Uterus (tissue), 4 donors: ENCODE measurements around the gene SPI1. TPM values are rescaled to one million over a fixed set of nuclear protein-coding genes. Genes with fewer than 3 reads are reported as not detected.

Experiments
- DNase-seq, 2 donors: peaks; one replicate each; pipeline ENCODE4 v3.0.0-alpha.2; 2019 to 2020
- H3K27ac ChIP-seq, 2 donors: fragments of 200-600 bp; sonication (generic); 1 replicate in 1 of 2; 2 replicates in 1 of 2; pipeline ENCODE4 v1.5.1; 2016 to 2018
- H3K27me3 ChIP-seq, 2 donors: fragments of 200-600 bp; sonication (generic); one replicate each; pipeline ENCODE4 v1.5.1; 2018 to 2019; ENCODE audit warnings: control low read depth in 1 of 2
- H3K36me3 ChIP-seq, 2 donors: fragments of 200-600 bp; sonication (generic); one replicate each; pipeline ENCODE4 v1.5.1; 2019; ENCODE audit warnings: control low read depth in 1 of 2
- H3K4me1 ChIP-seq, 2 donors: fragments of 200-600 bp; sonication (generic); one replicate each; pipeline ENCODE4 v1.5.1; 2018 to 2019; ENCODE audit warnings: control low read depth in 1 of 2
- H3K4me3 ChIP-seq, 2 donors: fragments of 200-600 bp; sonication (generic); 1 replicate in 1 of 2; 2 replicates in 1 of 2; pipeline ENCODE4 v1.5.1; 2018 to 2019; ENCODE audit warnings: mild to moderate bottlenecking in 1 of 2
- H3K9me3 ChIP-seq, 2 donors: fragments of 200-600 bp; sonication (generic); one replicate each; pipeline ENCODE4 v1.5.1; 2019; ENCODE audit warnings: control low read depth in 1 of 2
- POLR2A ChIP-seq, 2 donors: fragments of 450-650 bp; IDR thresholded peaks; one replicate each; pipeline ENCODE4 v1.6.1; 2016; ENCODE audit warnings: antibody characterized with exemption in 2 of 2, mild to moderate bottlenecking in 1 of 2, moderate library complexity in 1 of 2
- intact Hi-C: fragments of 100-400 bp; cut with DNase I; formaldehyde crosslinking; loops from one replicate; pipeline ENCODE4 v1.15.1; 2023; ENCODE audit warnings: low total_unique reads
- total RNA-seq, 4 donors: library from RNA; depleted of rRNA in 3 of 4; stranded (reverse); fragments of >200 nt in 3 of 4; gene quantifications; one replicate each; pipeline versions ENCODE4 v1.1.0 to v1.2.4, GENCODE V29; 2014 to 2023
- TF ChIP-seq, protein P1 (sequence below), 4 experiments: fragments of 200-600 bp in 2 of 4; fragments of 450-650 bp in 2 of 4; sonication (generic) in 2 of 4; IDR thresholded peaks; one replicate each; pipeline ENCODE4 v1.5.1; 2016 to 2019; ENCODE audit warnings: antibody characterized with exemption in 4 of 4, mild to moderate bottlenecking in 2 of 4, moderate library complexity in 1 of 4
- donor health status: DM: yes; HTN: yes; CAD: no.

Gene SPI1
- total RNA-seq, 4 donors from 2014 or later, result 4.9 to 9.7 (median 7.6) TPM

DNA sequence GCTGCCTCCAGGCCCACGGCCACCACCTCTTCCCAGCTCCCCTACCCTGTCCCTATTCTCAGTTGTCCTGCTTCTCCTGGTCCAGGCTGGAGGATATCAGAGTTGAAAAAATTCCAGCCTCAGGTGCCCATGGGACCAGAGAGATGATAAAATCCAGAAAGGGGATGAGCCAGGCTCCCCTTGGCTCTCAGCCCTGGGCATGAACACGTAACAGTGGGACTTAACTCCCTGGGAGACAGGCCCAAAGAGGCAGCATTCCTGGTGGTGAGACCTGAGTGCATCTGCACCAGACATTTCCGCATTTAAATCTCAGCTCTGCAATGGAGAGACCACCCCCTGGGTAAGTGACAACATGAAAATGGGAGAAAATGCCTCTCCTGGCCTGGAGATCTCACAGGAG lies 19.7 kb upstream of the SPI1 start:
- TF ChIP-seq POLR2A (IDR thresholded peaks at IDR 0.05), result no peak
- TF ChIP-seq, protein P1, sequence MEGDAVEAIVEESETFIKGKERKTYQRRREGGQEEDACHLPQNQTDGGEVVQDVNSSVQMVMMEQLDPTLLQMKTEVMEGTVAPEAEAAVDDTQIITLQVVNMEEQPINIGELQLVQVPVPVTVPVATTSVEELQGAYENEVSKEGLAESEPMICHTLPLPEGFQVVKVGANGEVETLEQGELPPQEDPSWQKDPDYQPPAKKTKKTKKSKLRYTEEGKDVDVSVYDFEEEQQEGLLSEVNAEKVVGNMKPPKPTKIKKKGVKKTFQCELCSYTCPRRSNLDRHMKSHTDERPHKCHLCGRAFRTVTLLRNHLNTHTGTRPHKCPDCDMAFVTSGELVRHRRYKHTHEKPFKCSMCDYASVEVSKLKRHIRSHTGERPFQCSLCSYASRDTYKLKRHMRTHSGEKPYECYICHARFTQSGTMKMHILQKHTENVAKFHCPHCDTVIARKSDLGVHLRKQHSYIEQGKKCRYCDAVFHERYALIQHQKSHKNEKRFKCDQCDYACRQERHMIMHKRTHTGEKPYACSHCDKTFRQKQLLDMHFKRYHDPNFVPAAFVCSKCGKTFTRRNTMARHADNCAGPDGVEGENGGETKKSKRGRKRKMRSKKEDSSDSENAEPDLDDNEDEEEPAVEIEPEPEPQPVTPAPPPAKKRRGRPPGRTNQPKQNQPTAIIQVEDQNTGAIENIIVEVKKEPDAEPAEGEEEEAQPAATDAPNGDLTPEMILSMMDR (IDR thresholded peaks at IDR 0.05), result no peak
- H3K27me3 ChIP-seq, result no peaks in the 10 kb centered on the region
- intact Hi-C loops, result no loop called here
- H3K36me3 ChIP-seq, result no peaks in the 10 kb centered on the region
- H3K4me1 ChIP-seq, result peaks cover 0 to 6% of the 10 kb centered on the region in 2 donors
- DNase-seq, result no peak
- no peak overlapping the region for H3K4me3 ChIP-seq
- no peak overlapping the region for H3K27ac ChIP-seq
- H3K9me3 ChIP-seq, result no peaks in the 10 kb centered on the region

DNA sequence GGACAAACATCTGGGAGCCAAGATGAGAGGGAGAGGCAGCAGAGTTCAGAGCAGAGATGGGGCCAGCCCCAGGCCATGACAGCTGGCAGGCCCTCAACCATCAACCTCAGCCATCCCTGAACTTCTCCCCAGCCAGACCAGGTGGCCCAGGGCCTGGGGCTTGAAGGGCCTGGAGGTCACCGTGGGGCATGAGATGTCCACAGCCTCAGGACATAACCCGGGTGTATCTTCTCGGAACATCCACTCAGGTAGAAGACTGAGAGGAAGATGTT lies 17.6 kb upstream of the SPI1 start:
- Histone ChIP-seq H3K4me1 (peaks cover 0 to 4% of the 10 kb centered on the region in 2 donors), H3K27ac (peak overlapping the region in 1 of 2 donors; percentile 85), H3K27me3 (no peaks in the 10 kb centered on the region), H3K9me3 (no peaks in the 10 kb centered on the region), H3K36me3 (no peaks in the 10 kb centered on the region), H3K4me3 (no peak overlapping the region)
- intact Hi-C loops, result no loop called here
- no peak for TF ChIP-seq POLR2A (IDR thresholded peaks at IDR 0.05)
- TF ChIP-seq, protein P1 (IDR thresholded peaks at IDR 0.05), result no peak
- no peak for DNase-seq

DNA sequence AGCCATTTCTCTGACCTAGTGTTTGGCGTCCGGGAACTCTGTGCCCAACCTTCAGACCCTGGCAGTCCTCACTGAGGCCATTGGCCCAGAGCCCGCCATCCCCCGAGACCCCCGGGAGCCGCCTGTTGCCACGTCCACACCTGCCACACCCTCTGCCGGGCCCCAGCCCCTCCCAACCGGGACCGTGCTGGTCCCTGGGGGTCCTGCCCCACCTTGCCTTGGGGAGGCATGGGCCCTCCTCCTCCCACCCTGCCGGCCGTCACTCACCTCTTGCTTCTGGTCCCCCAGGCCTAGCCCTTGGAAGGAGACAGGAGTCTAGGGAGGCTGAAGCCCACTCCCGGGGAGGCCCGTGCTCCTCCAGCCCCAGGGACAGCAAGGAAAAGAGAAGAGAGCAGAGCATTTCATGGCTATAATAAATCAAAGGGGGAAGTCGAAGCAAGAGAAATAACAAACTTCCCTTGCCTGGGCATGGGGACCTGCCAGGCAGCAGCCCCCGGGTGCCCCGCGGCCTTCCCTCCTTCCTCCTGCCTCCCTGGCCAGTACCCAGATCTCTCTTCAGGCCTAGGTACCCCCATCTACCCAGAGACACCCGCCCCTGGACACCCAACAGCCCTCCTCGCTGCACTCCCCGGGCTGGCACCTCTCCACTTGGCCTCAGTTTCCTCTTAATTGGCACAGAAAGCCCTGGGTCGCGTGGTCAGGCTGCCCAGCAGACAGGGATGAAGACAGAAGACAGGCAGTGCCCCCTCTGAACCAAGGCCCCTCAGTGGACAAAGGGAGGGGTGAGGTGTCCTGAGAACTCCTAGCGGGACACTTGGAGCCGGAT lies 17.1 kb upstream of the SPI1 start:
- Histone ChIP-seq H3K4me1 (no peaks in the 10 kb centered on the region), H3K36me3 (no peaks in the 10 kb centered on the region), H3K9me3 (no peaks in the 10 kb centered on the region), H3K27ac (peak overlapping the region; percentile 76 to 85), H3K27me3 (no peaks in the 10 kb centered on the region), H3K4me3 (no peak overlapping the region)
- TF ChIP-seq, protein P1 (IDR thresholded peaks at IDR 0.05), result no peak
- no peak for TF ChIP-seq POLR2A (IDR thresholded peaks at IDR 0.05)
- intact Hi-C loops, result no loop called here
- no peak for DNase-seq

DNA sequence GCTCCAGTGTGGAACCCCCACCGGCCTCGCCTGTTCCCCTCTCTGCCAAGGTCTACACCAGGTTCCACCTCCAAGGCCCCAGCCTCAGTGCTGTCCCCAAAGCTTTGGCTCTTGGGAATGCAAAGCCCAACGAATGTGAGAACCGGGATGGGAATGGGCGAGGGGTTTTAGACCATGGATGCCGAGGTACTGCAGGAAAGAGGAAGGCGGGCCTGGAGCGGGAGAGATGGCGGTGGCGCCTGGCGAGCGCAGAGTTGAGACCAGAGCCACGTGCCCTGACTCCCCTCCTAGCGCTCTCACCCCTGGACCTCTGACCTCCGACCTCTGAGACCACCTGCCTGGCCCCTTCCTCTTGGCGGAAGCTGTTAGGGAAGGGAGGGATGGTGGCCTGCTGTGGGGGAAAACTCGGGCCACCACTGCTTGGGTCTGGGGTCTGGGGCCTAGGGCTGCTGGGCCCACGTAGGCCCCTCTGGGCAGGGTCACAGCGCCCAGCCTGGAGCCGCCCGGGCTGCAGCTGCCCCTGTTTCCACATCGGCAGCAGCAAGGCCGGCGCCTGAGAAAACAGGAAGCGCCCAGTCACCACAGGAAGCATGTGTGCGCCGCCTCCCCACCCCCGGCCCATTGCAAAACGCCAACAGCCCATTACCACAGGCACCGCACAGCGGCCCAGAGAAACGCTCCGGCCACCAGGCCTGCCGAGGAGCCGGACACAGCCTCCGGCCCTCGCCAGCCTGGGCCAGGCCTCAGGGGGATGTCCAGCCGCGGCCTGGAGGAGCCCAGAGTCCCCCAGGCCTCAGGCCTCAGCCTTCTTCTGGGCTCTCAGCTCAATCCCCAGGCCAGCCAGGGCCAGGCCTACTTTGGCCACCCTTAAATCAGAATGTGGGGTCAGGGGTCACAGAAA lies 16.2 kb upstream of the SPI1 start:
- DNase-seq, result no peak
- Histone ChIP-seq H3K4me3 (no peak overlapping the region), H3K27me3 (no peaks in the 10 kb centered on the region), H3K36me3 (no peaks in the 10 kb centered on the region), H3K4me1 (no peaks in the 10 kb centered on the region), H3K27ac (peak overlapping the region; percentile 76 to 85), H3K9me3 (no peaks in the 10 kb centered on the region)
- peak; percentile 7 to 17 for TF ChIP-seq POLR2A (IDR thresholded peaks at IDR 0.05)
- TF ChIP-seq, protein P1 (IDR thresholded peaks at IDR 0.05), result no peak
- intact Hi-C loops, result no loop called here

DNA sequence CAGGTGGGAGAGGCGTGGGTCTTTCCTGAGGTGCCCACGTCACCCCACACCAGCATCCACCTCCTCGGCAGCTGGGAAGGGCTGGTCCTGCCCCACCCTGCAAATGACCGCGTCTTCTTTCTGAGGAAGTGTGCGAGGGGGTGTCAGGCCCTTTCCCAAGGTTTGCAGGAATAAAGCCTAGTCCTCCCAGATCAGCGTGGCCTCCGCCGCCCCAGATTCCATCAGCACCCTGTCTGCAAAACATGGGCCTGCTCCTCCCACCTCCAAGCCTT lies 15.6 kb upstream of the SPI1 start:
- no peak overlapping the region for H3K4me3 ChIP-seq
- intact Hi-C loops, result no loop called here
- no peaks in the 10 kb centered on the region for H3K27me3 ChIP-seq
- H3K27ac ChIP-seq, result peak overlapping the region in 1 of 2 donors; percentile 85
- no peak for DNase-seq
- no peaks in the 10 kb centered on the region for H3K9me3 ChIP-seq
- TF ChIP-seq, protein P1 (IDR thresholded peaks at IDR 0.05), result no peak
- no peak for TF ChIP-seq POLR2A (IDR thresholded peaks at IDR 0.05)
- H3K36me3 ChIP-seq, result no peaks in the 10 kb centered on the region
- H3K4me1 ChIP-seq, result no peaks in the 10 kb centered on the region
